ENCODE measurements around the gene NPIPB2.
"Not testable (repeated sequence)": the region's sequence is repeated elsewhere in the genome, so short reads cannot be mapped to it uniquely, and the experiment has no call there.

DNA sequence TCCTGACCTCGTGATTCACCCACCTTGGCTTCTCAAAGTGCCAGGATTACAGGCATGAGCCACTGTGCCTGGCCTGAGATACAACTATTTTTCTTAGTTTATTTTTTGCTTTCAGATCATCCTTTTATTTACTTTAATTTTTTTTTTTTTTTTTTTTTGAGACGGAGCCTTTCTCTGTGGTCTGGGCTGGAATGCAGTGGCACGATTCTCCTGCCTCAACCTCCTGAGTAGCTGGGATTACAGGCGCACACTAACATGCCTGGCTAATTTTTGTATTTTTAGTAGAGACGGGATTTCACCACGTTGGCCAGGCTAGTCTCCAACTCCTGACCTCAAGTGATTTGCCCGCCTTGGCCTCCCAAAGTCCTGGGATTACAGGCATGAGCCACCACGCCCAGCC, 11.7 kb upstream of the NPIPB2 start:
- TF ChIP-seq CTCF, POLR2A (IDR thresholded peaks at IDR 0.05): not testable (repeated sequence)
